Esophagus squamous epithelium (tissue), 5 donors: Measurements from ENCODE around the gene PDE9A. TPM values are rescaled to one million over a fixed set of nuclear protein-coding genes. Genes with fewer than 3 reads are reported as not detected.

Experiments
- DNase-seq: peaks from one replicate; lab custom pipeline; 2025; lab: John Stamatoyannopoulos, UW
- H3K27ac ChIP-seq, 4 donors: fragments of 200-600 bp; sonication (generic); one replicate each; pipeline ENCODE4 v1.5.1; 2016 to 2019; ENCODE audit warnings: mild to moderate bottlenecking in 1 of 4
- H3K27me3 ChIP-seq, 4 donors: fragments of 200-600 bp; sonication (generic); 1 replicate in 3 of 4; 2 replicates in 1 of 4; pipeline versions ENCODE4 v1.5.1 to v1.6.0; 2017 to 2021; ENCODE audit warnings: antibody characterized with exemption in 1 of 4
- H3K36me3 ChIP-seq, 3 donors: fragments of 200-600 bp; sonication (generic); one replicate each; pipeline ENCODE4 v1.5.1; 2016 to 2019
- H3K4me1 ChIP-seq, 3 donors: fragments of 200-600 bp; sonication (generic); one replicate each; pipeline ENCODE4 v1.5.1; 2017 to 2019
- H3K4me3 ChIP-seq, 4 donors: fragments of 200-600 bp; sonication (generic); 1 replicate in 3 of 4; 2 replicates in 1 of 4; pipeline ENCODE4 v1.5.1; 2016 to 2019; ENCODE audit warnings: mild to moderate bottlenecking in 2 of 4, moderate library complexity in 1 of 4
- H3K9me3 ChIP-seq, 3 donors: fragments of 200-600 bp; sonication (generic); one replicate each; pipeline ENCODE4 v1.5.1; 2016 to 2019
- CTCF ChIP-seq, 6 experiments: fragments of 450-650 bp in 4 of 6; fragments of 200-600 bp in 2 of 6; sonication (generic) in 2 of 6; IDR thresholded peaks; one replicate each; pipeline ENCODE4 v1.5.1; 2016 to 2019; ENCODE audit warnings: antibody characterized with exemption in 6 of 6, mild to moderate bottlenecking in 4 of 6, moderate library complexity in 4 of 6
- POLR2A ChIP-seq, 4 donors: fragments of 450-650 bp; IDR thresholded peaks; one replicate each; pipeline ENCODE4 v1.6.1; 2017; ENCODE audit warnings: antibody characterized with exemption in 4 of 4, mild to moderate bottlenecking in 4 of 4, moderate library complexity in 3 of 4
- WGBS, 2 donors: methylation state at CpG; one replicate each; pipeline ENCODE4 v1.1.5; 2018; 5-methylcytosine and 5-hydroxymethylcytosine counted together
- intact Hi-C: fragments of 100-400 bp; cut with DNase I; formaldehyde crosslinking; loops from one replicate; pipeline ENCODE4 v1.15.0; 2022
- total RNA-seq, 4 donors: library from RNA; depleted of rRNA; stranded (reverse); fragments of >200 nt; gene quantifications; one replicate each; pipeline ENCODE4 v1.1.0, GENCODE V29; 2016
- donor health status: DM: yes; HTN: yes; CAD: no.

The PDE9A gene
- total RNA-seq, 4 donors from 2014 or later: 0.61 to 2.9 (median 1.8) TPM

GRCh38 chr21:42794551-42794950, 141.1 kb downstream of the PDE9A start:
- H3K9me3 ChIP-seq: no peaks in the 10 kb centered on the region
- no peak overlapping the region for H3K4me3 ChIP-seq
- no peak overlapping the region for H3K27ac ChIP-seq
- TF ChIP-seq CTCF (IDR thresholded peaks at IDR 0.05) (no peak), POLR2A (IDR thresholded peaks at IDR 0.05) (no peak)
- peaks cover 0 to 12% (median 0%) of the 10 kb centered on the region in 3 donors for H3K4me1 ChIP-seq
- 70 to 73% methylated on average over 4 to 6 of the region's 6 CpGs for WGBS, 2 donors
- intact Hi-C loops: no loop called here
- H3K27me3 ChIP-seq: peaks cover 0 to 21% (median 0%) of the 10 kb centered on the region in 4 donors
- no peak for DNase-seq
- H3K36me3 ChIP-seq: no peaks in the 10 kb centered on the region

GRCh38 chr21:42796327-42797062, 143.1 kb downstream of the PDE9A start:
- DNase-seq: no peak

GRCh38 chr21:42797522-42797921, 144.1 kb downstream of the PDE9A start:
- DNase-seq: no peak
- no peak overlapping the region for H3K4me3 ChIP-seq
- TF ChIP-seq POLR2A (IDR thresholded peaks at IDR 0.05) (no peak), CTCF (IDR thresholded peaks at IDR 0.05) (no peak)
- no peaks in the 10 kb centered on the region for H3K4me1 ChIP-seq
- peaks cover 0 to 21% (median 0%) of the 10 kb centered on the region in 4 donors for H3K27me3 ChIP-seq
- no peaks in the 10 kb centered on the region for H3K9me3 ChIP-seq
- intact Hi-C loops: no loop called here
- H3K36me3 ChIP-seq: no peaks in the 10 kb centered on the region
- WGBS, 2 donors: 70 to 80% methylated on average over 7 of the region's 7 CpGs
- H3K27ac ChIP-seq: no peak overlapping the region

More at GRCh38 chr21:42796327-42797062, 143.1 kb downstream of the PDE9A start:
- intact Hi-C loops: no loop called here
- no peaks in the 10 kb centered on the region for H3K9me3 ChIP-seq
- no peak overlapping the region for H3K4me3 ChIP-seq
- WGBS, 2 donors: 58 to 68% methylated on average over 13 of the region's 13 CpGs
- no peaks in the 10 kb centered on the region for H3K4me1 ChIP-seq
- peaks cover 0 to 21% (median 0%) of the 10 kb centered on the region in 4 donors for H3K27me3 ChIP-seq
- no peak overlapping the region for H3K27ac ChIP-seq
- no peaks in the 10 kb centered on the region for H3K36me3 ChIP-seq
- no peak for TF ChIP-seq CTCF (IDR thresholded peaks at IDR 0.05)

- Histone ChIP-seq H3K9me3 (no peaks in the 10 kb centered on the region), H3K36me3 (no peaks in the 10 kb centered on the region), H3K4me3 (no peak overlapping the region), H3K27me3 (peaks cover 0 to 21% (median 0%) of the 10 kb centered on the region in 4 donors), H3K4me1 (no peaks in the 10 kb centered on the region), H3K27ac (no peak overlapping the region)
- WGBS, 2 donors: 86 to 88% methylated on average over 4 to 6 of the region's 6 CpGs
- TF ChIP-seq CTCF (IDR thresholded peaks at IDR 0.05) (no peak), POLR2A (IDR thresholded peaks at IDR 0.05) (no peak)
- intact Hi-C loops: no loop called here
- no peak for DNase-seq
Observed at GRCh38 chr21:42798106-42798505, 144.7 kb downstream of the PDE9A start.

- TF ChIP-seq CTCF (IDR thresholded peaks at IDR 0.05) (no peak), POLR2A (IDR thresholded peaks at IDR 0.05) (no peak)
- H3K4me1 ChIP-seq: no peaks in the 10 kb centered on the region
- no peaks in the 10 kb centered on the region for H3K36me3 ChIP-seq
- H3K4me3 ChIP-seq: no peak overlapping the region
- WGBS, 2 donors: 43 to 48% methylated on average over 9 of the region's 9 CpGs
- H3K9me3 ChIP-seq: no peaks in the 10 kb centered on the region
- intact Hi-C loops: no loop called here
- H3K27me3 ChIP-seq: peaks cover 0 to 8% (median 0%) of the 10 kb centered on the region in 4 donors
- no peak for DNase-seq
- peak overlapping the region in 1 of 4 donors; percentile 18 for H3K27ac ChIP-seq
Observed at GRCh38 chr21:42799516-42799915, 146.1 kb downstream of the PDE9A start.
